Choroid plexus epithelial cell (primary cell): Measurements from ENCODE around the gene UBE2E3.

Experiments used
- DNase-seq: peaks from one replicate; pipeline ENCODE4 v3.0.0-alpha.2; 2010; ENCODE audit warnings: low read depth
- H3K4me3 ChIP-seq: 2 replicates; pipeline ENCODE4 v1.5.1; 2011; ENCODE audit warnings: low read depth, mild to moderate bottlenecking, control low read depth, low read length, moderate library complexity
- TF ChIP-seq, protein P1 (sequence below): conservative IDR thresholded peaks from 2 replicates; pipeline ENCODE4 v1.5.1; 2011; ENCODE audit warnings: low read depth, mild to moderate bottlenecking, control low read depth, inconsistent platforms, low read length, moderate library complexity

UBE2E3 gene

DNA sequence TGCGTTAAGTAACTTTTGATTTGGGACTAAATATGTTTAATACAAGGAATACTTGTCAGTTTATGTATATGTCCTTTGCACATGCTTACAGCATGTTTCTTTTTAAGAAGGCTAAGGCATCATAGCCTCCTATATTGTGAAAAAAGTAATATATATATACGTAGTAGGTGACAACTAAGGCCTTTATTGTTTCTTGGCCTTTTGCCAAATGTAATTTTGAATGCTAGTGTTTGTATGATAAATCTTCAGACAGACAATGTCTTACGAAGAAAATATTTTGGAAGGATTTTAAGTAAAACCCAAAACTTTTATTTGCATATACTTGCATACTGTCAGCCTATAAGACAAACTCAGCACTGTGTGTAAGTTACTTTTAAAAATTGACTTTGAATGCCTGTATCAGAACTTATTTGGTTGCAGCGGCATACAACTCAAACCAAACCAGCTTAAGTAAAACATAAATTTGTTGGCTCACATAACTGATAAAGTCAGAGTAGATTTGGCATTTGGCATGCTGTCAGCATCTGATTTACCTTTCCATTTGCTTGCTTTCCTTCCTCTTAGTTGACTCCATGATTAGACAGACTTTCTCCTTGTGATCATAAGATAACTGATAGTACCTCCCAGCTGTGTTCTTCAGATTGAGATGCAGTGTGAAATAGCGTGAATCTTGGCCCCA is 24.4 kb downstream of the UBE2E3 start:
- no peak for DNase-seq
- no peak overlapping the region for H3K4me3 ChIP-seq
- TF ChIP-seq, protein P1, sequence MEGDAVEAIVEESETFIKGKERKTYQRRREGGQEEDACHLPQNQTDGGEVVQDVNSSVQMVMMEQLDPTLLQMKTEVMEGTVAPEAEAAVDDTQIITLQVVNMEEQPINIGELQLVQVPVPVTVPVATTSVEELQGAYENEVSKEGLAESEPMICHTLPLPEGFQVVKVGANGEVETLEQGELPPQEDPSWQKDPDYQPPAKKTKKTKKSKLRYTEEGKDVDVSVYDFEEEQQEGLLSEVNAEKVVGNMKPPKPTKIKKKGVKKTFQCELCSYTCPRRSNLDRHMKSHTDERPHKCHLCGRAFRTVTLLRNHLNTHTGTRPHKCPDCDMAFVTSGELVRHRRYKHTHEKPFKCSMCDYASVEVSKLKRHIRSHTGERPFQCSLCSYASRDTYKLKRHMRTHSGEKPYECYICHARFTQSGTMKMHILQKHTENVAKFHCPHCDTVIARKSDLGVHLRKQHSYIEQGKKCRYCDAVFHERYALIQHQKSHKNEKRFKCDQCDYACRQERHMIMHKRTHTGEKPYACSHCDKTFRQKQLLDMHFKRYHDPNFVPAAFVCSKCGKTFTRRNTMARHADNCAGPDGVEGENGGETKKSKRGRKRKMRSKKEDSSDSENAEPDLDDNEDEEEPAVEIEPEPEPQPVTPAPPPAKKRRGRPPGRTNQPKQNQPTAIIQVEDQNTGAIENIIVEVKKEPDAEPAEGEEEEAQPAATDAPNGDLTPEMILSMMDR: no peak

DNA sequence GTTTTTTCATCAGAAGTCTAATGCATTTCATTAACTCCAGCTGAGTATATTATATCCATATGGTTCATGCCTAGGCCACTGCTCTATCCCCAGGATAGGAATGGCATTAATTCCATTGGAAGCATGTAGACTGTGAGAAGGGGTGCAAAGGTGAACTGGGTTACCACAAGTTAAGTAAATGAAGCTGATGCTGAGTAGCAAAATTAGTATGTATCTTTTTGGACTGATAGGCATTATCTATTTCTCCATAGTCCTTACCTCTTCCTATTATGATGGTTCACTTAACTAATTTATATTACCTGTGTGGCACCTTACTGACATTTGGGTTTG is 24.9 kb downstream of the UBE2E3 start:
- TF ChIP-seq, protein P1: no peak
- H3K4me3 ChIP-seq: no peak overlapping the region
- DNase-seq: no peak

DNA sequence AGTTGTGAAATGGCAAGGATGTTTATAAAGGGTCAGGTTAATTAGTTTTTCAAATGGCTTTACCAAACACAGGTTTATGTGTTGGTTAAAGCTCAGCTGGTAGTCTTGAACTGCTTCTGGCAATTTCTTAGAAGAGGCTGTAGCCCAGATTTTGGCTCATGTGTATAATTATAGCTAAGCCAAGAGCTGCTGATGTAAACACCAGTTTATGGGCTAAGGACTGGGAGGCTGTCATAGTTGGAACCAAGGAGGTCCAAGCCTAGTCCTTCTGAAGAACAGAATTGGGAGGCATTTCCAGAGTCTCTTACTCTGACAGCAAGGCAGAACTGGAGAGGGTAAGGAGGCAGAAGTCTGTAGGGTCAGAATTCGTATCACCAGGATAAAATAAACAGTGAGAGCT is 25.4 kb downstream of the UBE2E3 start:
- TF ChIP-seq, protein P1: no peak
- no peak overlapping the region for H3K4me3 ChIP-seq
- DNase-seq: no peak

DNA sequence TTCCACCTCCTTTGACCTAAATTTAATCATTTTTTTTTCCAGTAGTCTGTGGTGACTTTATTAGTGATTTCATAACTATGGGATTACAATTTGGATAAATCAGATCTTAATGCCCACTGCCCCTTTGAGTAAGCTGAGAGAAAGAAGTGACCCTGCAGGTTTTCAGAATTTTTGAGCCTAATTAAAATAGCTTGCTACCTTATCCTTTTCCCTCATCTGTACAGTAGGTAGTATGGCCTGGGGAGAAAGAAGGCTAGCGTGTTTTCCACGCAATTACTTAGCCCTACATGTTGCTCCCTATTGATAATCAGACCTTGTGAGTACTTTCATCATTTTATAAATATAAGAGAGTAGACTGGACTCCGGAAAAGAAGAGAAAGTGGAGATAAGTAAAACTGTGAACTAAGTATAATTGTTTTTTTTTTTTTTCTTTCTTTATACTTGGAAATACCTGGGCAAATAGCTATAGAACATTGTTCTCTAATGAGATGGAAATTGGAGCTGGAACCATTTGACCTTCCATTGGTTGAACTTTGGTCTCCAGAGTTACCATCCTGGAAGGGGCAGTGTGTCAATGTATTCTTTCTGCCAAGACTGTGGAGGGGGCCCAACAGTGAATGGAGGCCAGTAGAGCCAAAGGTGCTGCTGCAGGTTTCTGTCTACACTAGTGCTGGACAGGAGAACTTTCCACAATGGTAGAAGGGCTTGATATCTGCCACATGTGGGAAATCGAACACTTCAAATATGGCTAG is 26.9 kb downstream of the UBE2E3 start:
- no peak for DNase-seq
- TF ChIP-seq, protein P1: no peak
- H3K4me3 ChIP-seq: no peak overlapping the region

DNA sequence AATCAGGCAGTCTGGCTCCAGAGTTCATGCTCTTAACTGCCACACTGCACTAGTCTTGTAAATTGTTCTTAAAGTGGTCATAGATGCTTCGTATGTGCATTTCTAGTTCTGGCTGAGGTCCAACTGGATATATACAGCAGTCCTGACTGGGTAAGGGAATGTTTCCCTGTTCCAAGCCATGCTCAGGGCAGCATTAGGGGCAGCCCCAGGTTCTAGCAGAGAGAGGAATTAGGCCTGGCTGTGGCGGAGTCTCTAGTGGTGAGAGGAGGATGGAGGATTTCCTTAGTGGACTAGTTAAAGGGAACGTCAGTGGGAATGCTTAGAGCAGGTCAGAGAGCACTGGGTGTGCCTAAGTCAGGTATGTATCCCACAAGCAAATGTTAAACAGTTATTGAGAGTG is 28.0 kb downstream of the UBE2E3 start:
- H3K4me3 ChIP-seq: no peak overlapping the region
- TF ChIP-seq, protein P1: no peak
- DNase-seq: no peak

DNA sequence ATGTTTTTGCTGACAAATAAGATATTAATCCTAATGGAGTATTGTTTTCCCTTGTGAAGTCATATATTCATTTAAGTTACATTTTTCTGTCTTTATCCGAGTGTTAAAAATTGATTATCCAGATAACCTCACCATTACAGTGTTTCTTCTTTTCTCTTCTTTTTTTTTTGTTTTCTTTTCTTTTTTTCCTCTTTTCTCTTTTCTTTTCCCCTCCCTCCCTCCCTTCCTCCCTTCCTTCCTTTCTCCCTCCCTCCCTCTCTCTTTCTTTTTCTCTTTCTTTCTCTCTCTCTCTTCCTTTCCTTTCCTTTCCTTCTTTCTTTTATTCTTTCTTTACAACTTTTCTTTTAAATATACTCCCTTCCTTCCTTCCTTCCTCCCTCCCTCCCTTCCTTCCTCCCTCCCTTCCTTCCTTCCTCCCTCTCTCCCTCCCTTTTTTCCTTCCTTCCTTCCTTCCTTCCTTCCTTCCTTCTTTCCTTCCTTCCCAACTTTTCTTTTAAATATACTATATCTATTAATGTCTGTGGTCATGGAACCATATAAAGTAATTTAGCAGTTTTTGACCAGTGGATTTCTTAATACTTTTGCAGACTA is 40.9 kb downstream of the UBE2E3 start:
- DNase-seq: no peak
- H3K4me3 ChIP-seq: no peak overlapping the region
- TF ChIP-seq, protein P1: no peak
